Smooth muscle cell (in vitro differentiated cells): ENCODE results near the gene HINFP. TPM values are rescaled to one million over a fixed set of nuclear protein-coding genes. Genes with fewer than 3 reads are reported as not detected.
"Not testable (repeated sequence)": the region's sequence is repeated elsewhere in the genome, so short reads cannot be mapped to it uniquely, and the experiment has no call there.

Experiments
- DNase-seq: peaks from one replicate; lab custom pipeline; 2025; ENCODE audit not compliant: unreplicated experiment; lab: John Stamatoyannopoulos, UW
- H2AFZ ChIP-seq: fragments of 200-600 bp; sonication (generic); 2 replicates; pipeline ENCODE4 v1.6.0; 2016; ENCODE audit warnings: antibody characterized with exemption, low read depth, mild to moderate bottlenecking
- H3F3A ChIP-seq: fragments of 200-600 bp; sonication (generic); 2 replicates; pipeline ENCODE4 v1.6.0; 2017; ENCODE audit warnings: antibody characterized with exemption, low read depth
- H3K27ac ChIP-seq: fragments of 200-600 bp; sonication (generic); 2 replicates; pipeline ENCODE4 v1.5.1; 2016; ENCODE audit warnings: low read depth, mild to moderate bottlenecking
- H3K27me3 ChIP-seq: fragments of 200-600 bp; sonication (generic); 2 replicates; pipeline ENCODE4 v1.6.1; 2016; ENCODE audit warnings: low read depth, mild to moderate bottlenecking
- H3K36me3 ChIP-seq: fragments of 200-600 bp; sonication (generic); 2 replicates; pipeline ENCODE4 v1.5.1; 2016; ENCODE audit warnings: low read depth
- H3K4me1 ChIP-seq: fragments of 200-600 bp; sonication (generic); 2 replicates; pipeline ENCODE4 v1.5.1; 2016; ENCODE audit warnings: low read depth
- H3K4me2 ChIP-seq: fragments of 200-600 bp; sonication (generic); 2 replicates; pipeline ENCODE4 v1.6.0; 2016; ENCODE audit warnings: mild to moderate bottlenecking
- H3K4me3 ChIP-seq: fragments of 200-600 bp; sonication (generic); 2 replicates; pipeline ENCODE4 v1.5.1; 2016; ENCODE audit warnings: mild to moderate bottlenecking
- H3K79me2 ChIP-seq: fragments of 200-600 bp; sonication (generic); 2 replicates; pipeline ENCODE4 v1.6.0; 2016; ENCODE audit warnings: low read depth, mild to moderate bottlenecking
- H3K9ac ChIP-seq: fragments of 200-600 bp; sonication (generic); 2 replicates; pipeline ENCODE4 v1.6.0; 2016; ENCODE audit warnings: low read depth
- H3K9me3 ChIP-seq: fragments of 200-600 bp; sonication (generic); replicated peaks from 2 replicates; pipeline ENCODE4 v1.5.1; 2016; ENCODE audit warnings: low read depth
- H4K20me1 ChIP-seq: fragments of 200-600 bp; sonication (generic); 2 replicates; pipeline ENCODE4 v1.6.0; 2016; ENCODE audit warnings: low read depth
- WGBS: methylation state at CpG from one replicate; pipeline ENCODE4 v1.1.7; 2016; ENCODE audit warnings: low lambda C conversion rate; 5-methylcytosine and 5-hydroxymethylcytosine counted together
- polyA plus RNA-seq: library from polyadenylated mRNA; unstranded; fragments of >200 nt; fragmentation: Nextera tagmentation; extraction: Ambion mirVana; gene quantifications from 2 replicates; pipeline ENCODE4 v1.2.1, GENCODE V29; 2016
- total RNA-seq: library from RNA; depleted of rRNA; stranded (reverse); fragments of >200 nt; gene quantifications from 2 replicates; pipeline ENCODE4 v1.2.3, GENCODE V29; 2014
- TF ChIP-seq, protein P1 (sequence below): fragments of 200-600 bp; sonication (generic); IDR thresholded peaks from 2 replicates; pipeline ENCODE4 v1.5.1; 2017; ENCODE audit warnings: borderline replicate concordance, mild to moderate bottlenecking, antibody characterized with exemption; ENCODE audit not compliant: insufficient read depth, poor library complexity, severe bottlenecking

Gene HINFP
- total and polyA plus RNA-seq, 2 experiments from 2014 or later = 15.6 to 17.3 TPM

DNA sequence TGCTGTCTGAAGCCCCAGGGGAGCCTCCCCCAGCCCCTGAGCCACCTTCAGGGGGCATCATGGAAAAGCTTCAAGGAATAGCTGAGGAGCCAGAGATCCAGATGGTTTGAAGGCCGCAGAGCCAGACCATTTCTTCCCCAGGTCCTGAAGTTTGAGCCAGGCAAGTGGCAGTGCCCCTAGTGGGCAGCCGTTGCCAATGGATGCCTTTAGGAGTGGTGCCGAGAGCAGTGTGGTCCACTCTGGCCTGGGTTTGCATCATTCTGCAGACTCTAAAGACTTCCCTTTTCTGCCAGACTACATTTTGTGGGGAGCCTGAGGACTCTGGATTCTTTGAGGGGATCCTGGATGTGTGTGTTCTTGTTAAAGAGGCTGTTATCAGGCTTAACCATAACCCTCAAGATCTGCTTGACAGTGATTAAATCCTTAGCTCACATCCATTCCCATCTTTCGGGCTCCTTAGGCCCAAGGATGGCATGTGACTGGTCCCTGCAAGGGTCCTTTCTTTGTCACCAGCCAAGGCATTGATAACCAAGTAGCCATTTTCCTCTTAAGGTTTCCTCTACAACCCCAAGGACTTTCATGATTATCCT lies 13.1 kb downstream of the HINFP start:
- WGBS = 92% methylated on average over 4 of the region's 4 CpGs
- H3K4me3 ChIP-seq = no peak overlapping the region
- TF ChIP-seq, protein P1, sequence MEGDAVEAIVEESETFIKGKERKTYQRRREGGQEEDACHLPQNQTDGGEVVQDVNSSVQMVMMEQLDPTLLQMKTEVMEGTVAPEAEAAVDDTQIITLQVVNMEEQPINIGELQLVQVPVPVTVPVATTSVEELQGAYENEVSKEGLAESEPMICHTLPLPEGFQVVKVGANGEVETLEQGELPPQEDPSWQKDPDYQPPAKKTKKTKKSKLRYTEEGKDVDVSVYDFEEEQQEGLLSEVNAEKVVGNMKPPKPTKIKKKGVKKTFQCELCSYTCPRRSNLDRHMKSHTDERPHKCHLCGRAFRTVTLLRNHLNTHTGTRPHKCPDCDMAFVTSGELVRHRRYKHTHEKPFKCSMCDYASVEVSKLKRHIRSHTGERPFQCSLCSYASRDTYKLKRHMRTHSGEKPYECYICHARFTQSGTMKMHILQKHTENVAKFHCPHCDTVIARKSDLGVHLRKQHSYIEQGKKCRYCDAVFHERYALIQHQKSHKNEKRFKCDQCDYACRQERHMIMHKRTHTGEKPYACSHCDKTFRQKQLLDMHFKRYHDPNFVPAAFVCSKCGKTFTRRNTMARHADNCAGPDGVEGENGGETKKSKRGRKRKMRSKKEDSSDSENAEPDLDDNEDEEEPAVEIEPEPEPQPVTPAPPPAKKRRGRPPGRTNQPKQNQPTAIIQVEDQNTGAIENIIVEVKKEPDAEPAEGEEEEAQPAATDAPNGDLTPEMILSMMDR = peak; percentile 34
- H3K9me3 ChIP-seq = no peaks in the 10 kb centered on the region
- no peaks in the 10 kb centered on the region for H3K36me3 ChIP-seq
- no peak for DNase-seq
- H3K27ac ChIP-seq = no peak overlapping the region
- no peaks in the 10 kb centered on the region for H4K20me1 ChIP-seq
- no peak overlapping the region for H3K9ac ChIP-seq
- H3K79me2 ChIP-seq = no peaks in the 10 kb centered on the region
- no peak overlapping the region for H2AFZ ChIP-seq
- no peaks in the 10 kb centered on the region for H3K4me1 ChIP-seq
- H3F3A ChIP-seq = no peaks in the 10 kb centered on the region
- no peak overlapping the region for H3K4me2 ChIP-seq
- H3K27me3 ChIP-seq = no peaks in the 10 kb centered on the region

DNA sequence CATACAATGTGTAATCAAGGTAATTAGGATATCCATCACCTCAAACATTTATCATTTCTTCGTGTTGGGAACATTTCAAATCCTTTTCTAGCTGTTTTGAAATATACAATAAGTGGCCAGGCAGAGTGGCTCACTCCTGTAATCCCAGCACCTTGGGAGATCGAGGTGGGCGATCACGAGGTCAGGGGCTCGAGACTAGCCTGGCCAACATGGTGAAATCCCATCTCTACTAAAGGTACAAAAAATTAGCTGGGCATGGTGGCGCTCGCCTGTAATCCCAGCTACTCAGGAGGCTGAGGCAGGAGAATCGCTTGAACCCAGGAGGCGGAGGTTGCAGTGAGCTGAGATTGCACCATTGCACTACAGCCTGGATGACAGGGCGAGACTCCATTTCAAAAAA lies 17.9 kb downstream of the HINFP start:
- not testable (repeated sequence) for H3K4me1 ChIP-seq, H3K27me3 ChIP-seq, H3K79me2 ChIP-seq, H3K27ac ChIP-seq, H3F3A ChIP-seq, H3K36me3 ChIP-seq, H3K9ac ChIP-seq, H3K9me3 ChIP-seq, H4K20me1 ChIP-seq, H2AFZ ChIP-seq, H3K4me2 ChIP-seq, H3K4me3 ChIP-seq, DNase-seq
- 88% methylated on average over 10 of the region's 10 CpGs for WGBS

DNA sequence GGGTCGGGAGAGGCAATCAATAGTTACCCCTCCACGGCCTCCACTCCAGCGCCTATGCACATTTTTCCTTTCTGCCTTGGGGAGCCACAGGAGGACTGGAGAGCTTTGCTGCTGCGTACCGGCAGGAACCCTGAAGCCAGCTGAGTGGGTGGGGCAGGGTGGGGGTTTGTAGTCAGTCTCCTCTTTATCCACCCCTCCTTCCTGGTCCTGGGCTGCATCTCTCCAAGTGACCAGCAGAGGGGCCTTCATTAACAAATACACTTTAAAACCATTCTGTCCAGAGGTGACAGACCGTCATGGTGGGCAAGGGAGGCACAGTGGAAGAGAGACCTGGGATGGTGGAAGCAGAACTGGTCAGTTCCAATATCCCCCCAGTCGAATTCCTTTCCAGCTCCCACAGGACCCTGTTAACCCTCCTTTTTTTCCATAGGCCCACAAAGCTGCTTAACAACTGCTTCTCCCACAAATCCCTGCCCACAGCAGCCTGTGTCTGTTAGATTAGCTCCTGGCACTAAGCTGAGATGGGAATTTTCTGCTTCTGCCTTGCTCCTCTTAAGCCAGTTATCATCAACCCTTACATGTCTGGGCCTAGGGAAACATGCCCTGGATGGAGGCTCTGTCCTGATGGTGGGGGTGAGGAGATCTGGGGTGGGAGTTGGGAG lies 23.6 kb downstream of the HINFP start:
- H3K36me3 ChIP-seq = no peaks in the 10 kb centered on the region
- no peak overlapping the region for H3K4me2 ChIP-seq
- no peaks in the 10 kb centered on the region for H3F3A ChIP-seq
- no peak overlapping the region for H3K27ac ChIP-seq
- no peak overlapping the region for H3K4me3 ChIP-seq
- peak overlapping the region; percentile 7 for H2AFZ ChIP-seq
- H3K27me3 ChIP-seq = peaks cover 25% of the 10 kb centered on the region
- H3K4me1 ChIP-seq = peaks cover 4% of the 10 kb centered on the region
- DNase-seq = peak; percentile 9
- no peaks in the 10 kb centered on the region for H3K79me2 ChIP-seq
- no peaks in the 10 kb centered on the region for H4K20me1 ChIP-seq
- H3K9me3 ChIP-seq = no peaks in the 10 kb centered on the region
- no peak overlapping the region for H3K9ac ChIP-seq
- 12% methylated on average over 7 of the region's 7 CpGs for WGBS
- TF ChIP-seq, protein P1 = peak; percentile 69

DNA sequence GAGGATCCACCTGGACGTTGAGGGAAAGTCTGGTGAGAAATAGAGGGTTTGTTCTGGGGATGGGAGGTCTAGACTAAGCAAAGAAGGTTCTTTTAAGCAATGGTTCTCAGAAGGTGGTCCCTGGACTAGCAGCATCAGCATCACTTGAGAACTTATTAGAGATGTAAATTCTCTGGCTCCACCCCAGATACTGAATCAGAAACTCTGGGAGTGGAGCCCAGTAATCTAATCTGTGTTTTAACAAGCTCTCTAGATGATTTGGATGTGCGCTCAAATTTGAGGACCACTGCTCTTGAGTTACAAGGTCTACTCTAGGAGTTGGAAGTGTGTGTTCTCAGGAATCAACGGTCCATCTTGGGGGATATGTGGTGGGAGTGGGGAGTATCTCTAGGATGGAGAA lies 24.2 kb downstream of the HINFP start:
- no peak overlapping the region for H3K4me3 ChIP-seq
- H3F3A ChIP-seq = no peaks in the 10 kb centered on the region
- H3K36me3 ChIP-seq = no peaks in the 10 kb centered on the region
- no peak overlapping the region for H3K27ac ChIP-seq
- 61% methylated on average over 3 of the region's 3 CpGs for WGBS
- no peaks in the 10 kb centered on the region for H3K79me2 ChIP-seq
- H3K4me1 ChIP-seq = peaks cover 4% of the 10 kb centered on the region
- no peaks in the 10 kb centered on the region for H4K20me1 ChIP-seq
- no peaks in the 10 kb centered on the region for H3K9me3 ChIP-seq
- no peak overlapping the region for H2AFZ ChIP-seq
- no peak overlapping the region for H3K4me2 ChIP-seq
- peaks cover 27% of the 10 kb centered on the region for H3K27me3 ChIP-seq
- no peak for DNase-seq
- H3K9ac ChIP-seq = no peak overlapping the region
- TF ChIP-seq, protein P1 = no peak
